Adrenal gland (tissue), 5 donors: ENCODE data around the gene RNF41.

Experiments used
- CTCF ChIP-seq, 6 experiments: fragments of 450-650 bp in 4 of 6; fragments of 200-600 bp in 2 of 6; sonication (generic) in 1 of 6; IDR thresholded peaks; 1 replicate in 5 of 6; 2 replicates in 1 of 6; pipeline versions ENCODE4 v1.5.1 to v1.8.0; 2016 to 2021; ENCODE audit warnings: antibody characterized with exemption in 6 of 6, mild to moderate bottlenecking in 2 of 6, moderate library complexity in 1 of 6
- POLR2A ChIP-seq, 2 donors: fragments of 450-650 bp; IDR thresholded peaks; one replicate each; pipeline ENCODE4 v1.6.1; 2017; ENCODE audit warnings: antibody characterized with exemption in 2 of 2, mild to moderate bottlenecking in 2 of 2, moderate library complexity in 1 of 2
- donor health status: DM: no; HTN: no; CAD: no.

DNA sequence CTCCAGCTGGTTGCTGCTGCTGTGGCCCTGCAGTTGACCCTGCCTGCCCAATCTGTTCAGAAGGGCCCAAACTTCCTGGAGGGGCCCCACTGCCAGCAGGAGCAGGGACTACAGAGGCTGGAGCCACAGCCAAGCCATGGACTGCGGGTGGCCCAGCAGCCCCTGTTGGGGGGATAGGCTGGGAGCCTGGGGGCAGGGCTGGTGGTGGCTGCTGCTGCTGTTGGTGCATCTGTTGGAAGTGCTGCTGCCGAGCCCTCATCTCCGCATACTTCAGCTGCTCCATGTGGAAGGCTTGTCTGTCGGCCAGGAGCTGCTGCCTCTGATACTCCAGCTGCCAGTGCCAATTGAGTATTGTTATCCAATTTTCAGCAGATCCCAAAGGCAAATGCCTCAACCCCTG lies 56.4 kb downstream of the RNF41 start:
- no peak for TF ChIP-seq CTCF (IDR thresholded peaks at IDR 0.05)
- no peak for TF ChIP-seq POLR2A (IDR thresholded peaks at IDR 0.05)
